ENCODE data around the gene PPIF.

- no peak for TF ChIP-seq GATA2 (IDR thresholded peaks at IDR 0.05; ENCODE audit: low read depth, low read length)
- TF ChIP-seq GATA3 (IDR thresholded peaks at IDR 0.05; ENCODE audit: low read depth, low read length) = no peak
Observed at GRCh38 chr10:79390057-79390456, 42.8 kb downstream of the PPIF start.
